GM19099 (cell line): Measurements from ENCODE around the gene HNRNPK.

Experiments used
- POLR2A ChIP-seq: IDR thresholded peaks from 3 replicates; pipeline ENCODE4 v1.6.1; 2011; ENCODE audit warnings: low read depth; ENCODE audit not compliant: insufficient read length; ENCODE audit errors: extremely low read depth

Gene HNRNPK

GRCh38 chr9:83920469-83920926 lies 59.5 kb downstream of the HNRNPK start:
- TF ChIP-seq POLR2A: no peak

- no peak for TF ChIP-seq POLR2A
Observed at GRCh38 chr9:83919111-83919510, 60.9 kb downstream of the HNRNPK start.
